ENCODE results near the gene TMEM233.
"Not testable (repeated sequence)": the region's sequence is repeated elsewhere in the genome, so short reads cannot be mapped to it uniquely, and the experiment has no call there.

Gene TMEM233

GRCh38 chr12:119613319-119613936 lies 19.9 kb downstream of the TMEM233 start:
- FAIRE-seq: no peak

GRCh38 chr12:119614705-119615104 lies 21.1 kb downstream of the TMEM233 start:
- no peak for FAIRE-seq

DNA sequence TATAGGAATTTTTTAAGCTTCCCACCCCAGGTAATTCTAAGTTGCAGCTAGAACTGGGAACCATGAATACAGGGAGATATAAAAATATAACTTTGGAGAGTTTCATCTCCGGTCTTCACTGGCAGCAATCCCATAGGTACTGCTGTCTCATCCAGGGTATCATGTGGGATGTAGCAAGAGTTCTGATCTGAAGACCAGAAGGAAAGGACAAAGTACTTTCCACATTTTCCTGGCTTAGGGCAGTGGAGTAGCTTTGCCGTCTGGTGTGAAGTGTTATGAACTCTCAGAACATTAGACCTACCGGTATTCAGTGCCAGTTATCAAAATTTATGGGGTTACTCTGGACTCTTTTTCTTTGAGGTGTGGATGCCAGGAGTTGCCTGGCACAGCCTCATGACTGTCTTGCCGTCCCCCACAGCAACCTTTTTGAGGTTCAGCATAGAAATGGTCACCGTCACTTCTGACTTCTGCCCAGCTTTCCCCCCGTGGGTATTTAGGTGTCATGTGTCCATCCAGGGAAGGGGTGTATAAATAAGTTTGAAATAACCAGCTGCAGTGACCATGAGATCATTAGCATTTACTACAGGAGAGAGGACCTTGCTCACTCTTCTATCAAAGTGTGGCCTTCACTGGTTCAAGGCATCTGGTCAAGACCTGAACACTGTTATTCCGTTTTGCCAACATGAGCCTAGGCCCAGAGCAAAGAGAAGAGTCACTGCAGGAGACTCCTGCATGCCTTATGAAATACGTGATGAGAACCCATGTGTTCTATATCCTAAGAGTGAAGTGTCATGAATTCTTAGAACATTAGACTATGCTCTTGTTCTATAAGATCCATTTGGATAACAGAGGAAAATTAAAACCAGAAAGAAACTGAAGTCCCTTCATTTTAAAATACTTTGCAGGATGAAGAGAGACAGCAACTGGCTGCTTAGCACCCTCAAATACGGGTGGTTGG lies 22.2 kb downstream of the TMEM233 start:
- FAIRE-seq: no peak

GRCh38 chr12:119618328-119618896 lies 24.8 kb downstream of the TMEM233 start:
- not testable (repeated sequence) for FAIRE-seq

DNA sequence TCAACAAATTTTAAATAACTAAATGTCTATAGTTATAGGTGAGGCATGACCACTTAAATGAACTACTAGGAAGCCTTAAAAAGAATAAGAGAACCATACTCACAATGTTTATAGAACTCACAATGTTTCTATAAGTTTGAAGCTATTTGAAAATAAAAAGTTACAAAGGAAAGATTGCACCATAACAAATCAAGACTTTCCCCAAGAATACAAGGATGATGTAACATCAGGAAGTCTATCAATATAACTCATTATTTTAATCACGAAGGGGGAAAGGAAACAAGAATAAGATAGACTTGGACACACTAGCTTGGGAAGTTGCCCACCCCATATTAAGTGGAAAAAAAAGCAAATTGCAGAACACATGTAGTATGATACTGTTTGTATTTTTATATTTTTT lies 26.9 kb downstream of the TMEM233 start:
- no peak for FAIRE-seq

GRCh38 chr12:119621878-119622277 lies 28.3 kb downstream of the TMEM233 start:
- no peak for FAIRE-seq

DNA sequence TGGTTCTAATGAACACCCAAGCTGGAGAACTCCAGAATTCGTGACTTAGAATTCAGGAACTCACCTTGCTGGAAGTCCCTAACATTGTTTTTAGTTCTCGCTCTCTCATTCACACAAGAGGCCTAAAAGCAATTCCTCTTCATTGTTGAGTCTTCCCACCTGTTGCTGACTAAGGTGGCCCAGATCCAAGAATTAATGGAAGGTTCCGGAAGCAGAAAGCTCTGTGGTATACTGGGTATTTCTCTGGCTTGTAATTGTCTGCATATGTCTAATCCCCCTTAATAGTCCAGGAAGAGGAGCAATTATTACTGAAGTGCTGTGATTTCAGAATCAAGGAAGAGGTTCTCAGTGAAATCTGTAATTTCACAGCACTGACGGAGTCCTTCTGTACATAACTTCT lies 31.4 kb downstream of the TMEM233 start:
- FAIRE-seq: no peak

- no peak for FAIRE-seq
These were observed 33.6 kb downstream of the TMEM233 start for GRCh38 chr12:119627019-119627643.

- FAIRE-seq: no peak
These were observed 34.1 kb downstream of the TMEM233 start for GRCh38 chr12:119627686-119628085.

DNA sequence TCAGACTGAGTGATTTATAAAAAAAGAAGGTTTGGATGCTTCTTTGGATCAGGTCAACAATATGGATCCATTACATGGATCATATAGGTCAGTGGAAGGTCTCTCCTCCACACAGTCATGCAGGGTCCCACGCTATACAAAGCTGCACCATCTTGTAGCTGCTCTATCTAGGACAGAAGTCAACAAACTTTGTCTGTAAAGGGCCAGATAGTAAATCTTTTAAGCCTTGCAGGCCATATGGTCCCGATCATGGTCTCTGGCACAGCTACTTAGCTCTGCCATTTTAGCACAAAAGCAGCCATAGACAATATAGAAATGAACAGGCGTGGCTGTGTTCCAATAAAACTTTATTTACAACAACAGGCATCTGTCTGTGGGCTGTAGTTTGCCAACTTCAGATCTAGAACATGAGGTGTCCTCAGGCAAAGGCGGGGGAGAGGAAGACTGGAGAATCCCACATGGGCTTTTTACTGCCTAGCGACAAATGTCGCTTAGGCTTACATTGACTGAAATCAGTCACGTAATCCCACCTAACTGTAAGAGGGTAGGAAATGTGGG lies 36.7 kb downstream of the TMEM233 start:
- FAIRE-seq: no peak

GRCh38 chr12:119630962-119631550 lies 37.5 kb downstream of the TMEM233 start:
- no peak for FAIRE-seq

- FAIRE-seq: no peak
These were observed 38.5 kb downstream of the TMEM233 start for GRCh38 chr12:119631930-119632678.

DNA sequence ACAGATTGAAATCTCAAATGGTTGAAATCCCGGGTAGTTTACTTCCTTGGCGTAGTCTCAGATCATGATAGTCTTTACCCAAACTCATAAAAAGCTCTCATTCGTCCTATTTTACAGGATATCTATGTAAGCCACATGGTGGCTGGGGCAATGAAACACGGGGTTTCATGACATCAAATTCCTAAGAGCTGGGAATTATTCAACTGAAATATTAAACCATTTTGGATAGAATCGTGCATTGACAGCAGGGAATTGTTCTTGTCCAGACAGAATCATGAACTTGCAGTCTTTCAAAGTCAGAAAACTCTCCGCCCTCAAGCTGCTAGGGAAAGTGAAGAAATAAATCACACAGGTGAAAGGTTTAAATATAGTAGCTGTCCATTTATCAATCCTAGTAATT lies 41.2 kb downstream of the TMEM233 start:
- FAIRE-seq: no peak

GRCh38 chr12:119642986-119643385 lies 49.4 kb downstream of the TMEM233 start:
- no peak for FAIRE-seq

DNA sequence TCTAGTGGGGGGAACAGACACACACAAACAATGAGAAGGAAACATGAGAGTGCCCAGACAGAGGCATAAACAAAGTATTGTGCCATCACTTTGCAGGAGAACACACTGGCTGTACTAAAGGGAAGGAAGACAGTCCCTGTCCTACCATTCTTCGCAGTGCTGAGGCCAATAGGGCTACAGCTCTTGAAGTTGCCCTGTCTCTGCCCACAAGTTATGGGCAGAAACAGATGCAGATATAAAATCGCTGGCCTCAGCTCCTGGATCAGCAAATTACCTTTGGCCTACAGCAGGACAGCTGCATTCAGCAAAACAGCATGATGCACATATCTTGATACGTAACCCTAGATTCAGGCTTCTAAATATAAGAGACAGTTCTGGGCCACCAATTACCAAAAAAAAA lies 51.4 kb downstream of the TMEM233 start:
- FAIRE-seq: no peak

DNA sequence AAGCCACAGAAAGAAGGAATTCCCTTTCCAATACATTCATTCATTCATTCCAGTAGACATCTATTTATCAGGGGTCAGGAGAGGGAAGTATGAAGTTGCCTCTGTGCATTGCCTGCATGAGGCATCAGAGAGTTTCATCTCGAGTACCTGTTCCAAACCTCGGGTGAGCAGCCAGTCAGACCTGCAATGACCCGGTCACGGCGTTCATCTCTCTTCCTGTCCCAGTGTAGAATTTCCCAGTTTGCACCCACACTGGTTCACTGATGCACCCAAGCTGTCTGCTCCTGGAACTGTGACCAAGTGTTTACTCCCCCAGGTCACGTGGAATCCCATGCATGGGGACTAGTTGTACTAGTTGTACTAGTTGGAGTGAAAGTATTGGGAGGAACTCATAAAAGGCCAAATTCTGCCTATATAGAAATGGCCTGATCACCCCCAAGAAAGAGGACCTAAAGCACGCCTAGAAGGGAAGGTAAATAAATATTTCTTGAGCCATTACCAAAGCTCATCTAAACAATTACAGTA lies 52.0 kb downstream of the TMEM233 start:
- FAIRE-seq: no peak

DNA sequence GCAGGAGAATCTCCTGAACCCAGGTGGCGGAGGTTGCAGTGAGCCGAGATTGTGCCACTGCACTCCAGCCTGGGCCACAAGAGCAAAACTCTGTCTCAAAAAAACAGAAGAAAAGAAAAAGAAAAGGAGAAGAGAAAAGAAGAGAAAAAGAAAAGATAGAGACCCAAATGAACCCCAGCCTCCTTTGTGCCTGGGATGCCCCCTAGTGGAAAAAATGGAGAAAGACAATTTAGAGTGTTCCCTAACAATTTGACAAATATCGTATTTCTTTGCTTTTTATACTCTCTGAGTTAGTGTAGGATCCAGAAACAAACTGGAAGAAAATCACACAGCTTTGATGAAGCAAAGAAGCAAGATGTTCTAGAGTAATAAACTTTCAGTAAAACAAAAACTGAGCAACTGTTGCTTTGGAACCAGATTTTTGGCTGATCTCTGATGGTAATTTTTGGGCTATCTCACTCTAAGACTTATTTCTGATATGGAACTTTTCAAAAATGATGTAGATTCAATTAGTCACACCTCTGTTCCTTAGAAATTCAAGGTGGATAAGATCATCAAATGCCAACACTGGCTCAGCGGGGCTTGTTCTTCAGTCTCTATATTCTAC lies 55.7 kb downstream of the TMEM233 start:
- FAIRE-seq: no peak

- no peak for FAIRE-seq
These were observed 59.1 kb downstream of the TMEM233 start for GRCh38 chr12:119652665-119653064.

DNA sequence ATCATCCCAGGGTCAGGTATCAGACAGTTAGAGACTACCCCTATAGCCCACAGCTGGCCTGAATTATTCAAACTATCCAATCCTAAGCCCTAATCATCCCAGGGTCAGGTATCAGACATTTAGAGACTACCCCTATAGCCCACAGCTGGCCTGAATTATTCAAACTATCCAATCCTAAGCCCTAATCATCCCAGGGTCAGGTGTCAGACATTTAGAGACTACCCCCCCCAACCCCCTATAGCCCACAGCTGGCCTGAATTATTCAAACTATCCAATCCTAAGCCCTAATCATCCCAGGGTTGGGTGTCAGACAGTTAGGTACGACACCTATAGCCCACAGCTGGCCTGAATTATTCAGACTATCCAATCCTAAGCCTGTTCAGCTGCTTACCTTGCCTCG lies 63.4 kb downstream of the TMEM233 start:
- not testable (repeated sequence) for FAIRE-seq

DNA sequence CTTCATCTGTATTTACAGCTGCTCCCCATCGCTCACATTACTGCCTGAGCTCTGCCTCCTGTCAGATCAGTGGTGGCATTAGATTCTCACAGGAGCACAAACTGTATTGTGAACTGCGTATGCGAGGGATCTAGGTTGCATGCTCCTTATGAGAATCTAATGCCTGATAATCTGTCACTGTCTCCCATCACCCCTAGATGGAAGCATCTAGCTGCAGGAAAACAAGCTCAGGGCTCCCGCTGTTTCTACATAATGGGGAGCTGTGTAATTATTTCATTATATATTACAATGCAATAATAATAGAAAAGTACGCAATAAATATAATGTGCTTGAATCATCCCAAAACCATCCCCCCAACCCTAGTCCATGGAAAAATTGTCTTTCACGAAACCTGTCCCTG lies 64.6 kb downstream of the TMEM233 start:
- FAIRE-seq: not testable (repeated sequence)

GRCh38 chr12:119659289-119659897 lies 65.8 kb downstream of the TMEM233 start:
- peak; percentile 74 for FAIRE-seq

All from islet of Langerhans (tissue), 1 donor.